Endothelial cell of umbilical vein (primary cell): ENCODE results near the gene AMER1.

Experiments used
- CTCF ChIP-seq, 2 donors: IDR thresholded peaks; 1 replicate in 1 of 2; 2 replicates in 1 of 2; pipeline ENCODE4 v1.5.1; 2011; ENCODE audit warnings: low read length in 2 of 2, mild to moderate bottlenecking in 2 of 2, moderate library complexity in 2 of 2, control low read depth in 1 of 2, inconsistent platforms in 1 of 2, low read depth in 1 of 2; ENCODE audit not compliant: insufficient read depth in 1 of 2; ENCODE audit errors: extremely low read depth in 1 of 2
- EZH2 ChIP-seq: IDR thresholded peaks from 2 replicates; pipeline ENCODE4 v1.6.1; 2012; ENCODE audit warnings: borderline replicate concordance, low read depth, mild to moderate bottlenecking, moderate library complexity, low read length, inconsistent platforms; ENCODE audit not compliant: severe bottlenecking
- FOS ChIP-seq: IDR thresholded peaks from 2 replicates; pipeline ENCODE4 v1.6.1; 2011; ENCODE audit warnings: mild to moderate bottlenecking, low read length, moderate library complexity, borderline replicate concordance; ENCODE audit not compliant: insufficient read depth
- GATA2 ChIP-seq: IDR thresholded peaks from 2 replicates; pipeline ENCODE4 v1.7.0; 2011; ENCODE audit warnings: low read depth, mild to moderate bottlenecking, moderate library complexity, mixed read lengths, low read length; ENCODE audit not compliant: insufficient read length, insufficient read depth
- JUN ChIP-seq: IDR thresholded peaks from 2 replicates; pipeline ENCODE4 v1.6.1; 2011; ENCODE audit warnings: borderline replicate concordance, low read depth; ENCODE audit not compliant: insufficient read length, insufficient read depth
- MYC ChIP-seq: IDR thresholded peaks from one replicate; pipeline ENCODE4 v1.6.1; 2011; ENCODE audit warnings: mild to moderate bottlenecking, low read depth, low read length
- POLR2A ChIP-seq: IDR thresholded peaks from 2 replicates; pipeline ENCODE4 v1.6.1; 2012; ENCODE audit warnings: low read depth, mild to moderate bottlenecking, control low read depth, low read length
- POLR2AphosphoS5 ChIP-seq: IDR thresholded peaks from 2 replicates; pipeline ENCODE4 v1.6.1; 2012; ENCODE audit warnings: low read depth, mild to moderate bottlenecking, control low read depth, low read length, moderate library complexity; ENCODE audit not compliant: insufficient read depth
- TF ChIP-seq, protein P1 (sequence below): IDR thresholded peaks from 2 replicates; pipeline ENCODE4 v1.6.1; 2011; ENCODE audit not compliant: insufficient read depth, insufficient read length

GRCh38 chrX:64198036-64198435 lies 7.5 kb downstream of the AMER1 start:
- TF ChIP-seq CTCF (IDR thresholded peaks at IDR 0.05; ENCODE audit: extremely low read depth in 1 of 2, insufficient read depth in 1 of 2, low read depth in 1 of 2, low read length in 2 of 2) (no peak), POLR2A (no peak), FOS (no peak), EZH2 (no peak), POLR2AphosphoS5 (no peak), GATA2 (no peak), JUN (no peak), MYC (no peak)
- TF ChIP-seq, protein P1, sequence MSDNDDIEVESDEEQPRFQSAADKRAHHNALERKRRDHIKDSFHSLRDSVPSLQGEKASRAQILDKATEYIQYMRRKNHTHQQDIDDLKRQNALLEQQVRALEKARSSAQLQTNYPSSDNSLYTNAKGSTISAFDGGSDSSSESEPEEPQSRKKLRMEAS, result no peak
